Measurements from ENCODE around the gene SIPA1L3. TPM values are rescaled to one million over a fixed set of nuclear protein-coding genes. Genes with fewer than 3 reads are reported as not detected.
A peak's percentile ranks its signal among the peaks of the same experiment; 100 is the strongest.

The SIPA1L3 gene
- total RNA-seq, 1 experiment from 2014 or later = 66.3 TPM

GRCh38 chr19:38252385-38252784, 345.4 kb downstream of the SIPA1L3 start:
- no peak for TF ChIP-seq TCF7L2 (IDR thresholded peaks at IDR 0.05; ENCODE audit: low read depth, low read length)
- TF ChIP-seq SIN3A (IDR thresholded peaks at IDR 0.05; ENCODE audit: borderline replicate concordance, insufficient read depth, low read depth, low read length) = no peak
- TF ChIP-seq CTCF (IDR thresholded peaks at IDR 0.05) = no peak
- TF ChIP-seq REST (IDR thresholded peaks at IDR 0.05; ENCODE audit: insufficient read depth in 1 of 2, low read depth in 2 of 2, low read length in 1 of 2) = no peak
- TF ChIP-seq POLR2AphosphoS5 (IDR thresholded peaks at IDR 0.05; ENCODE audit: low read depth, low read length) = no peak
- H3K27ac ChIP-seq (ENCODE audit: low read length) = peak overlapping the region; percentile 90
- intact Hi-C loops (cut with micrococcal nuclease; ENCODE audit: unreplicated experiment) (no loop called here), in situ Hi-C loops (cut with HindIII; ENCODE audit: low pct_unique_long_range_greater_than_20kb, low sequenced_read_pairs) (no loop called here)
- ATAC-seq (no peak), DNase-seq (ENCODE audit: low read depth, low spot score) (no peak)
- 0 out of 2 replicates have a peak, but pooled peaks cover 2% of the 10 kb centered on the region for H3K36me3 ChIP-seq (ENCODE audit: control insufficient read depth, insufficient read depth, low read length)
- no peaks in the 10 kb centered on the region for H3K27me3 ChIP-seq (ENCODE audit: control insufficient read depth, insufficient read depth, low read length)
- ChIA-PET CTCF (interaction anchor here (0.5 to 0.8 kb wide), 3 partner anchors 8 to 1586 kb away, joined by 3 to 10 read pairs (median 4); no protein-coding TSS in a partner anchor), POLR2A (interaction anchor here (0.6 kb wide), 2 partner anchors 22 to 49 kb away, joined by 3 to 6 read pairs; no protein-coding TSS in a partner anchor)
- H3K9me3 ChIP-seq (ENCODE audit: control insufficient read depth, insufficient read depth, low read depth, low read length) = no peaks in the 10 kb centered on the region
- BruUV-seq (replicated peaks) = no TSS peak
- peak overlapping the region in 1 of 2 experiments; percentile 78; a peak in 2 of 4 replicates for H3K4me3 ChIP-seq (ENCODE audit: low read depth in 2 of 2, low read length in 2 of 2)
- H3K4me1 ChIP-seq (ENCODE audit: control insufficient read depth, insufficient read depth, low read length) = peaks cover 58% of the 10 kb centered on the region

- BruUV-seq (replicated peaks) = no TSS peak
- no peak for ATAC-seq
- Histone ChIP-seq H3K4me3 (ENCODE audit: low read depth in 2 of 2, low read length in 2 of 2) (peak overlapping the region; percentile 13 to 78), H3K9me3 (ENCODE audit: control insufficient read depth, insufficient read depth, low read depth, low read length) (no peaks in the 10 kb centered on the region), H3K27ac (ENCODE audit: low read length) (peak overlapping the region; percentile 90), H3K4me1 (ENCODE audit: control insufficient read depth, insufficient read depth, low read length) (peaks cover 51% of the 10 kb centered on the region), H3K36me3 (ENCODE audit: control insufficient read depth, insufficient read depth, low read length) (0 out of 2 replicates have a peak, but pooled peaks cover 2% of the 10 kb centered on the region), H3K27me3 (ENCODE audit: control insufficient read depth, insufficient read depth, low read length) (no peaks in the 10 kb centered on the region)
- intact Hi-C loops (cut with micrococcal nuclease; ENCODE audit: unreplicated experiment) (no loop called here), in situ Hi-C loops (cut with HindIII; ENCODE audit: low pct_unique_long_range_greater_than_20kb, low sequenced_read_pairs) (no loop called here)
- CTCF ChIA-PET = no interaction called here
- POLR2A ChIA-PET = interaction anchor here (0.6 kb wide), 2 partner anchors 22 to 48 kb away, joined by 3 to 6 read pairs; no protein-coding TSS in a partner anchor
- no peak for TF ChIP-seq REST (IDR thresholded peaks at IDR 0.05; ENCODE audit: insufficient read depth in 1 of 2, low read depth in 2 of 2, low read length in 1 of 2)
- DNase-seq (ENCODE audit: low read depth, low spot score) = no peak
These were observed 346.1 kb downstream of the SIPA1L3 start for GRCh38 chr19:38252941-38253691.

All from Panc1 (cell line).